HepG2 (cell line): ENCODE data around the gene MAN1A1. TPM values are rescaled to one million over a fixed set of nuclear protein-coding genes. Genes with fewer than 3 reads are reported as not detected.

Source experiments
- KLF9 ChIP-seq: IDR thresholded peaks from 2 replicates; pipeline ENCODE4 v1.6.1; 2016; ENCODE audit warnings: low read depth
- POLR2A ChIP-seq, 2 experiments: IDR thresholded peaks; 2 replicates each; pipeline ENCODE4 v1.6.1; 2011; ENCODE audit warnings: low read depth in 2 of 2, low read length in 2 of 2, mild to moderate bottlenecking in 1 of 2, moderate library complexity in 1 of 2; ENCODE audit not compliant: insufficient read depth in 1 of 2
- POLR2G ChIP-seq: fragments of 200-400 bp; formaldehyde crosslinking; IDR thresholded peaks from 2 replicates; pipeline ENCODE4 v1.6.1; 2018; ENCODE audit warnings: mild to moderate bottlenecking, low read depth, low read length, moderate library complexity
- PREB ChIP-seq: sonication (generic); formaldehyde crosslinking; IDR thresholded peaks from 2 replicates; pipeline ENCODE4 v1.4.0; 2020; ENCODE audit warnings: missing genetic modification reagents
- RFXANK ChIP-seq: IDR thresholded peaks from 2 replicates; pipeline ENCODE4 v1.6.1; 2016
- SNRNP70 ChIP-seq: fragments of 200-400 bp; formaldehyde crosslinking; IDR thresholded peaks from 2 replicates; pipeline ENCODE4 v1.6.1; 2017; ENCODE audit warnings: mild to moderate bottlenecking, low read depth, low read length, moderate library complexity
- TCF12 ChIP-seq, 2 experiments: fragments of 450-650 bp in 1 of 2; sonication (generic) in 1 of 2; formaldehyde crosslinking in 1 of 2; IDR thresholded peaks; 2 replicates each; pipeline versions ENCODE4 v1.6.1 to v1.8.0; 2017 to 2022; ENCODE audit warnings: antibody characterized with exemption in 1 of 2, mild to moderate bottlenecking in 1 of 2, missing genetic modification reagents in 1 of 2, moderate library complexity in 1 of 2
- ZNF20 ChIP-seq: sonication (generic); formaldehyde crosslinking; IDR thresholded peaks from 2 replicates; pipeline ENCODE4 v1.4.0; 2020; ENCODE audit warnings: mild to moderate bottlenecking, moderate library complexity, missing genetic modification reagents
- ZNF205 ChIP-seq: IDR thresholded peaks from 2 replicates; pipeline ENCODE4 v1.6.1; 2018; ENCODE audit warnings: missing biosample characterization, missing genetic modification reagents
- ZNF230 ChIP-seq: sonication (generic); formaldehyde crosslinking; IDR thresholded peaks from 2 replicates; pipeline ENCODE4 v1.4.0; 2020; ENCODE audit warnings: mild to moderate bottlenecking, missing genetic modification reagents
- ZNF318 ChIP-seq: sonication (generic); formaldehyde crosslinking; IDR thresholded peaks from 2 replicates; pipeline ENCODE4 v1.4.0; 2020; ENCODE audit warnings: mild to moderate bottlenecking, missing genetic modification reagents
- ZNF430 ChIP-seq: sonication (generic); formaldehyde crosslinking; IDR thresholded peaks from 2 replicates; pipeline ENCODE4 v1.9.0; 2021; ENCODE audit warnings: mild to moderate bottlenecking, missing genetic modification reagents
- polyA plus RNA-seq, 8 experiments: library from polyadenylated mRNA; depleted of rRNA in 3 of 8; stranded (reverse) in 7 of 8; unstranded in 1 of 8; fragments of >200 nt; fragmentation: Illumina TruSeq in 4 of 8; extraction: Trizol in 4 of 8; gene quantifications; 2 replicates each; pipeline versions ENCODE4 v1.2.1 to v1.2.3, GENCODE V29; 2011 to 2016; ENCODE audit warnings: low read depth in 4 of 8, missing spikeins in 1 of 8, mixed read lengths in 1 of 8; ENCODE audit not compliant: insufficient read depth in 1 of 8
- total RNA-seq, 5 experiments: library from RNA; depleted of rRNA; stranded (reverse); fragments of >200 nt; fragmentation: Illumina TruSeq; extraction: Trizol; gene quantifications; 2 replicates each; pipeline ENCODE4 v1.2.3, GENCODE V29; 2016; ENCODE audit warnings: low read depth in 1 of 5
- TF ChIP-seq, protein P1 (sequence below): sonication (generic); formaldehyde crosslinking; IDR thresholded peaks from 2 replicates; pipeline ENCODE4 v1.4.0; 2020; ENCODE audit warnings: missing genetic modification reagents, borderline replicate concordance
- TF ChIP-seq, protein P2 (sequence below): sonication (generic); formaldehyde crosslinking; IDR thresholded peaks from 2 replicates; pipeline ENCODE4 v1.4.0; 2020; ENCODE audit warnings: missing genetic modification reagents
- TF ChIP-seq, protein P3 (sequence below): sonication (generic); formaldehyde crosslinking; IDR thresholded peaks from 2 replicates; pipeline ENCODE4 v1.5.1; 2020; ENCODE audit warnings: mild to moderate bottlenecking, missing genetic modification reagents, moderate library complexity

Gene MAN1A1
- total and polyA plus RNA-seq, 2 of the 13 experiments (the other 11 are each of a cell fraction or from before 2014, with no cell fraction given) = 156 to 236 TPM

DNA sequence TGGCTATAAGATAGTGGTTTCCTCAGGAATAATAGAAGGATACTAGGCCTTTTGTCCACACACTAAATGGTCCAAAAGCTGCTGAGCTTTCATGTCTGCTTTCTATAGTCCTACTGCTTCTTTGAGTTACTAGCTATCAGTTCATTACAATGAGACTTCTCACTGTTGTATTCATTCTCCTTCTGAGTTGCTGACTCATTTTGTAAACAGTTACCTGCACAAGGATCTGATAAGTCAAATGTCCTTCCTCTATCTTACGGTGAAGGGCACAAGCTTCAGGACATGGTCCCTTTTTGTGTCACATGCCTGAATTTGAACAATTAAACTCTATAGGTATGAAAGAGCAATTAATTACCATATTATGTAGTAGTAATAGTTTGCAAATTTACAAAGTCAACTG lies 90.5 kb downstream of the MAN1A1 start (continued):
- TF ChIP-seq ZNF430 = no peak
- TF ChIP-seq ZNF230 (CRISPR knock-in tag) = no peak
- peak; percentile 64; the same call in 1 of the 2 replicates for TF ChIP-seq KLF9 (CRISPR knock-in tag)
- TF ChIP-seq, protein P1, sequence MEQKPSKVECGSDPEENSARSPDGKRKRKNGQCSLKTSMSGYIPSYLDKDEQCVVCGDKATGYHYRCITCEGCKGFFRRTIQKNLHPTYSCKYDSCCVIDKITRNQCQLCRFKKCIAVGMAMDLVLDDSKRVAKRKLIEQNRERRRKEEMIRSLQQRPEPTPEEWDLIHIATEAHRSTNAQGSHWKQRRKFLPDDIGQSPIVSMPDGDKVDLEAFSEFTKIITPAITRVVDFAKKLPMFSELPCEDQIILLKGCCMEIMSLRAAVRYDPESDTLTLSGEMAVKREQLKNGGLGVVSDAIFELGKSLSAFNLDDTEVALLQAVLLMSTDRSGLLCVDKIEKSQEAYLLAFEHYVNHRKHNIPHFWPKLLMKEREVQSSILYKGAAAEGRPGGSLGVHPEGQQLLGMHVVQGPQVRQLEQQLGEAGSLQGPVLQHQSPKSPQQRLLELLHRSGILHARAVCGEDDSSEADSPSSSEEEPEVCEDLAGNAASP (CRISPR knock-in tag) = peak; percentile 76; the same call in 1 of the 2 replicates
- TF ChIP-seq, protein P2, sequence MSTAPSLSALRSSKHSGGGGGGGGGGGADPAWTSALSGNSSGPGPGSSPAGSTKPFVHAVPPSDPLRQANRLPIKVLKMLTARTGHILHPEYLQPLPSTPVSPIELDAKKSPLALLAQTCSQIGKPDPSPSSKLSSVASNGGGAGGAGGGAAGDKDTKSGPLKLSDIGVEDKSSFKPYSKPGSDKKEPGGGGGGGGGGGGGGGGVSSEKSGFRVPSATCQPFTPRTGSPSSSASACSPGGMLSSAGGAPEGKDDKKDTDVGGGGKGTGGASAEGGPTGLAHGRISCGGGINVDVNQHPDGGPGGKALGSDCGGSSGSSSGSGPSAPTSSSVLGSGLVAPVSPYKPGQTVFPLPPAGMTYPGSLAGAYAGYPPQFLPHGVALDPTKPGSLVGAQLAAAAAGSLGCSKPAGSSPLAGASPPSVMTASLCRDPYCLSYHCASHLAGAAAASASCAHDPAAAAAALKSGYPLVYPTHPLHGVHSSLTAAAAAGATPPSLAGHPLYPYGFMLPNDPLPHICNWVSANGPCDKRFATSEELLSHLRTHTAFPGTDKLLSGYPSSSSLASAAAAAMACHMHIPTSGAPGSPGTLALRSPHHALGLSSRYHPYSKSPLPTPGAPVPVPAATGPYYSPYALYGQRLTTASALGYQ (CRISPR knock-in tag) = peak; percentile 9; the same call in 1 of the 2 replicates
- no peak for TF ChIP-seq RFXANK (CRISPR knock-in tag)
- no peak for TF ChIP-seq POLR2A (IDR thresholded peaks at IDR 0.05; ENCODE audit: insufficient read depth in 1 of 2, low read depth in 2 of 2, low read length in 2 of 2)
- no peak for TF ChIP-seq PREB (CRISPR knock-in tag)
- no peak for TF ChIP-seq POLR2G
- TF ChIP-seq ZNF318 (CRISPR knock-in tag) = no peak
- no peak for TF ChIP-seq TCF12 (IDR thresholded peaks at IDR 0.05)
- no peak for TF ChIP-seq TCF12 (CRISPR knock-in tag; IDR thresholded peaks at IDR 0.05)
- 0 out of 2 replicates have a peak, but pooled peaks have one; percentile 19 for TF ChIP-seq ZNF205 (CRISPR knock-in tag)
- TF ChIP-seq ZNF20 (CRISPR knock-in tag) = no peak
- TF ChIP-seq SNRNP70 = no peak
- TF ChIP-seq, protein P3, sequence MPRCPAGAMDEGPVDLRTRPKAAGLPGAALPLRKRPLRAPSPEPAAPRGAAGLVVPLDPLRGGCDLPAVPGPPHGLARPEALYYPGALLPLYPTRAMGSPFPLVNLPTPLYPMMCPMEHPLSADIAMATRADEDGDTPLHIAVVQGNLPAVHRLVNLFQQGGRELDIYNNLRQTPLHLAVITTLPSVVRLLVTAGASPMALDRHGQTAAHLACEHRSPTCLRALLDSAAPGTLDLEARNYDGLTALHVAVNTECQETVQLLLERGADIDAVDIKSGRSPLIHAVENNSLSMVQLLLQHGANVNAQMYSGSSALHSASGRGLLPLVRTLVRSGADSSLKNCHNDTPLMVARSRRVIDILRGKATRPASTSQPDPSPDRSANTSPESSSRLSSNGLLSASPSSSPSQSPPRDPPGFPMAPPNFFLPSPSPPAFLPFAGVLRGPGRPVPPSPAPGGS (CRISPR knock-in tag) = no peak
